Glutamatergic neuron (in vitro differentiated cells): Measurements from ENCODE around the gene WAC. TPM values are rescaled to one million over a fixed set of nuclear protein-coding genes. Genes with fewer than 3 reads are reported as not detected.
"Not testable (repeated sequence)": the region's sequence is repeated elsewhere in the genome, so short reads cannot be mapped to it uniquely, and the experiment has no call there.

Experiments used
- DNase-seq: peaks from one replicate; pipeline ENCODE4 v3.0.0; 2022
- H3K27ac Mint-ChIP-seq: one replicate; pipeline ENCODE4 v1.8.0; 2020; ENCODE audit warnings: mild to moderate bottlenecking, mixed read lengths, inconsistent platforms; ENCODE audit not compliant: unreplicated experiment
- H3K27me3 Mint-ChIP-seq: one replicate; pipeline ENCODE4 v1.8.0; 2020; ENCODE audit warnings: mild to moderate bottlenecking, moderate library complexity, mixed read lengths, inconsistent platforms; ENCODE audit not compliant: unreplicated experiment
- H3K36me3 Mint-ChIP-seq: one replicate; pipeline ENCODE4 v1.8.0; 2020; ENCODE audit warnings: mild to moderate bottlenecking, mixed read lengths, inconsistent platforms; ENCODE audit not compliant: unreplicated experiment
- H3K4me1 Mint-ChIP-seq: one replicate; pipeline ENCODE4 v1.8.0; 2020; ENCODE audit warnings: mild to moderate bottlenecking, low read depth, mixed read lengths, inconsistent platforms; ENCODE audit not compliant: unreplicated experiment
- H3K4me3 Mint-ChIP-seq: one replicate; pipeline ENCODE4 v1.8.0; 2020; ENCODE audit warnings: mild to moderate bottlenecking, mixed read lengths, inconsistent platforms; ENCODE audit not compliant: unreplicated experiment
- H3K9me3 Mint-ChIP-seq: one replicate; pipeline ENCODE4 v1.8.0; 2020; ENCODE audit warnings: mild to moderate bottlenecking, moderate library complexity, mixed read lengths, inconsistent platforms; ENCODE audit not compliant: unreplicated experiment
- total RNA-seq: library from RNA; stranded (reverse); fragmentation: NEBNext Ultra II Directional; extraction: Animal tissue kit (Norgen Biotek cat#: 25700); gene quantifications from one replicate; pipeline ENCODE4 v1.2.1, GENCODE V29; 2021; ENCODE audit not compliant: unreplicated experiment
- TF ChIP-seq, protein P1 (sequence below): fragments of 200-600 bp; sonication (generic); IDR thresholded peaks from one replicate; pipeline ENCODE4 v1.5.0; 2021; ENCODE audit not compliant: partially characterized antibody, unreplicated experiment

WAC gene
- total RNA-seq, 1 donor from 2014 or later: 121 TPM

- H3K36me3 Mint-ChIP-seq: no peaks in the 10 kb centered on the region
- H3K4me1 Mint-ChIP-seq: peaks cover 22% of the 10 kb centered on the region
- H3K4me3 Mint-ChIP-seq: no peak overlapping the region
- H3K27me3 Mint-ChIP-seq: no peaks in the 10 kb centered on the region
- H3K27ac Mint-ChIP-seq: no peak overlapping the region
- no peak for DNase-seq
- TF ChIP-seq, protein P1, sequence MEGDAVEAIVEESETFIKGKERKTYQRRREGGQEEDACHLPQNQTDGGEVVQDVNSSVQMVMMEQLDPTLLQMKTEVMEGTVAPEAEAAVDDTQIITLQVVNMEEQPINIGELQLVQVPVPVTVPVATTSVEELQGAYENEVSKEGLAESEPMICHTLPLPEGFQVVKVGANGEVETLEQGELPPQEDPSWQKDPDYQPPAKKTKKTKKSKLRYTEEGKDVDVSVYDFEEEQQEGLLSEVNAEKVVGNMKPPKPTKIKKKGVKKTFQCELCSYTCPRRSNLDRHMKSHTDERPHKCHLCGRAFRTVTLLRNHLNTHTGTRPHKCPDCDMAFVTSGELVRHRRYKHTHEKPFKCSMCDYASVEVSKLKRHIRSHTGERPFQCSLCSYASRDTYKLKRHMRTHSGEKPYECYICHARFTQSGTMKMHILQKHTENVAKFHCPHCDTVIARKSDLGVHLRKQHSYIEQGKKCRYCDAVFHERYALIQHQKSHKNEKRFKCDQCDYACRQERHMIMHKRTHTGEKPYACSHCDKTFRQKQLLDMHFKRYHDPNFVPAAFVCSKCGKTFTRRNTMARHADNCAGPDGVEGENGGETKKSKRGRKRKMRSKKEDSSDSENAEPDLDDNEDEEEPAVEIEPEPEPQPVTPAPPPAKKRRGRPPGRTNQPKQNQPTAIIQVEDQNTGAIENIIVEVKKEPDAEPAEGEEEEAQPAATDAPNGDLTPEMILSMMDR: no peak
- H3K9me3 Mint-ChIP-seq: no peaks in the 10 kb centered on the region
These were observed 32.0 kb downstream of the WAC start for GRCh38 chr10:28564905-28565304.

DNA sequence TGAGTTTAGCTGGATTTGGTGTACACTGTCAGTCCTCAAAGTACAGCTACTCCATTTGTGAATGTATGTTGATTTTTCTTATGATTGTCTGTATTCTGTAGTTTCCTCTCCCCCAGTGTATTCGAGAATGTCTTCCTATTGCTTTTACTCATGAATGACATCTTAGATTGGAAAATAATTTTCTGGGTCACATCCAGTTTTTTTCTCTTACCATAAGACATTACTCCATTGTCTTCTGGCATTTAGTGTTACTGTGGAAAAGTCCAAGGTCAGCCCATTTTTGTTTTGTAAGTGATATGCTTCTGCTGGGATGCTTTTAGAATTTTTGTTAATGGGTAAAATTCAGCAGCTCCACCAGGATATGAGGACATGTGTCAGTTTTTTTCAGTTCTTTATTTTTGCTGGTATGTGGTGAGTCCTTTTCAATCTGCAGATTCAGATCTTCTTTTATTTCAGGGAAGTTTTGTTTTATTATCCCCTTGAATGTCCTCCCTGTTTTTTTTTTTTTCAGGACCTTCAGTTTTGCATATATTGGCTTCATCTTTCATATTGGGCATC, 33.6 kb downstream of the WAC start:
- Mint-ChIP-seq H3K4me3 (no peak overlapping the region), H3K36me3 (no peaks in the 10 kb centered on the region), H3K4me1 (peaks cover 16% of the 10 kb centered on the region), H3K9me3 (no peaks in the 10 kb centered on the region), H3K27me3 (no peaks in the 10 kb centered on the region), H3K27ac (no peak overlapping the region)
- TF ChIP-seq, protein P1: no peak
- DNase-seq: no peak

GRCh38 chr10:28569506-28570159, 36.7 kb downstream of the WAC start:
- H3K27me3 Mint-ChIP-seq: no peaks in the 10 kb centered on the region

GRCh38 chr10:28570598-28570997, 37.7 kb downstream of the WAC start:
- Mint-ChIP-seq H3K36me3 (no peaks in the 10 kb centered on the region), H3K9me3 (no peaks in the 10 kb centered on the region), H3K4me3 (no peak overlapping the region), H3K27ac (no peak overlapping the region), H3K4me1 (peaks cover 26% of the 10 kb centered on the region), H3K27me3 (no peaks in the 10 kb centered on the region)
- no peak for DNase-seq
- TF ChIP-seq, protein P1: no peak

More at GRCh38 chr10:28569506-28570159, 36.7 kb downstream of the WAC start:
- H3K4me1 Mint-ChIP-seq: peaks cover 23% of the 10 kb centered on the region
- TF ChIP-seq, protein P1: no peak
- H3K27ac Mint-ChIP-seq: peak overlapping the region; percentile 6
- H3K36me3 Mint-ChIP-seq: no peaks in the 10 kb centered on the region
- no peak for DNase-seq
- H3K9me3 Mint-ChIP-seq: no peaks in the 10 kb centered on the region
- no peak overlapping the region for H3K4me3 Mint-ChIP-seq

DNA sequence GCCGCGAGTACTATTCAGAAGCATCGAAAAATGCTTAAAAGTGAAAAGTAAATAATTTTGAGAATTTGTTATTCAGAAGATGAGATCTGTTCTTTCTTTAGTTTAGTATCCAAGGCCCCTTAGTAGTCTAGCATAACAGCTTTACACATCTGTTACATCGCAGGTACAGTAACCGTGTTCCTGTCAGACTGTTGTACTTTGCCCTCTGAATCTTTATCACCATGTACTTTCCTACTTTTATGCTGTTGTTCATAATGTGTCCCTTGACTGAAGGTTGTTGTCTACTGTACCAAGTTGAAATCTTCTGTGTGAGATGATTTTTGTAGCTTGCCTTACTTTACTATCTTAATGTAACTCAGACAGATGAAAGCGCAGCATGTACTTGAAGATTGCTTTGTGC, 38.3 kb downstream of the WAC start:
- no peak overlapping the region for H3K27ac Mint-ChIP-seq
- no peaks in the 10 kb centered on the region for H3K36me3 Mint-ChIP-seq
- peaks cover 26% of the 10 kb centered on the region for H3K4me1 Mint-ChIP-seq
- no peak overlapping the region for H3K4me3 Mint-ChIP-seq
- TF ChIP-seq, protein P1: no peak
- DNase-seq: no peak
- no peaks in the 10 kb centered on the region for H3K27me3 Mint-ChIP-seq
- no peaks in the 10 kb centered on the region for H3K9me3 Mint-ChIP-seq

GRCh38 chr10:28574214-28574613, 41.3 kb downstream of the WAC start:
- H3K4me3 Mint-ChIP-seq, DNase-seq, H3K27ac Mint-ChIP-seq, H3K36me3 Mint-ChIP-seq, H3K9me3 Mint-ChIP-seq, H3K27me3 Mint-ChIP-seq: not testable (repeated sequence)
- peaks cover 25% of the 10 kb centered on the region for H3K4me1 Mint-ChIP-seq
